K562 (cell line): ENCODE results near the gene MCM6. TPM values are rescaled to one million over a fixed set of nuclear protein-coding genes. Genes with fewer than 3 reads are reported as not detected.

Experiments
- BACH1 ChIP-seq: fragments of 200-800 bp; sonication (Bioruptor generic); IDR thresholded peaks from 2 replicates; pipeline ENCODE4 v1.6.1; 2016; ENCODE audit warnings: missing genetic modification characterization, missing compliant biosample characterization
- EGR1 ChIP-seq: fragments of 450-650 bp; conservative IDR thresholded peaks from 2 replicates; pipeline ENCODE4 v1.6.1; 2017; ENCODE audit warnings: mild to moderate bottlenecking
- EHMT2 ChIP-seq: fragments of 450-650 bp; IDR thresholded peaks from 2 replicates; pipeline ENCODE4 v1.6.1; 2018; ENCODE audit warnings: antibody characterized with exemption
- HMBOX1 ChIP-seq: sonication (generic); IDR thresholded peaks from 2 replicates; pipeline ENCODE4 v1.6.1; 2016
- HNRNPL ChIP-seq: fragments of 200-400 bp; formaldehyde crosslinking; IDR thresholded peaks from 2 replicates; pipeline ENCODE4 v1.6.1; 2017; ENCODE audit warnings: low read depth, mild to moderate bottlenecking, low read length
- NBN ChIP-seq: fragments of 450-650 bp; IDR thresholded peaks from 2 replicates; pipeline ENCODE4 v1.6.1; 2016; ENCODE audit warnings: low read depth, mild to moderate bottlenecking
- NR0B1 ChIP-seq: fragments of 450-650 bp; IDR thresholded peaks from one replicate; pipeline ENCODE4 v1.6.1; 2018; ENCODE audit warnings: mild to moderate bottlenecking, moderate library complexity; ENCODE audit not compliant: partially characterized antibody
- RBM17 ChIP-seq: fragments of 200-400 bp; formaldehyde crosslinking; IDR thresholded peaks from 2 replicates; pipeline ENCODE4 v1.6.1; 2017; ENCODE audit warnings: low read depth, mild to moderate bottlenecking, low read length, borderline replicate concordance
- TCF7 ChIP-seq: sonication (generic); IDR thresholded peaks from 2 replicates; pipeline ENCODE4 v1.6.1; 2016; ENCODE audit warnings: antibody characterized with exemption, borderline replicate concordance
- TFAP4 ChIP-seq: sonication (generic); formaldehyde crosslinking; IDR thresholded peaks from 2 replicates; pipeline ENCODE4 v1.8.0; 2022; ENCODE audit warnings: missing genetic modification reagents, mild to moderate bottlenecking, moderate library complexity, borderline replicate concordance
- ZNF507 ChIP-seq: conservative IDR thresholded peaks from 2 replicates; pipeline ENCODE4 v1.6.1; 2017; ENCODE audit warnings: missing genetic modification characterization, missing compliant biosample characterization
- ZNF780A ChIP-seq: fragments of 250-450 bp; sonication (Bioruptor Pico); IDR thresholded peaks from 2 replicates; pipeline ENCODE4 v1.5.0; 2021; ENCODE audit warnings: mild to moderate bottlenecking
- polyA plus RNA-seq, 8 experiments: library from polyadenylated mRNA; depleted of rRNA in 4 of 8; stranded (reverse) in 5 of 8; unstranded in 3 of 8; fragments of >200 nt; fragmentation: Nextera tagmentation in 2 of 8; fragmentation: Illumina TruSeq in 1 of 8; extraction: Ambion mirVana in 2 of 8; extraction: Trizol in 1 of 8; gene quantifications; 2 replicates each; pipeline versions ENCODE4 v1.2.1 to v1.2.3, GENCODE V29; 2011 to 2014; ENCODE audit warnings: inconsistent platforms in 1 of 8, missing spikeins in 1 of 8
- total RNA-seq, 7 experiments: library from RNA; depleted of rRNA in 6 of 7; stranded (reverse); fragments of >200 nt in 6 of 7; fragmentation: Illumina TruSeq in 2 of 7; extraction: Trizol in 2 of 7; gene quantifications; 2 replicates each; pipeline versions ENCODE4 v1.2.1 to v1.2.3, GENCODE V29; 2011 to 2021; ENCODE audit warnings: low replicate concordance in 1 of 7
- TF ChIP-seq, protein P1 (sequence below): sonication (generic); formaldehyde crosslinking; IDR thresholded peaks from 2 replicates; pipeline ENCODE4 v1.8.1; 2022; ENCODE audit warnings: missing genetic modification reagents
- TF ChIP-seq, protein P2 (sequence below), 2 experiments: fragments of 450-650 bp in 1 of 2; sonication (generic) in 1 of 2; formaldehyde crosslinking in 1 of 2; IDR thresholded peaks; 2 replicates each; pipeline versions ENCODE4 v1.7.1 to v1.9.0; 2016 to 2022; ENCODE audit warnings: inconsistent platforms in 1 of 2, mild to moderate bottlenecking in 1 of 2, missing genetic modification reagents in 1 of 2

The MCM6 gene
- total and polyA plus RNA-seq, 9 of the 15 experiments (the other 6 are each of a cell fraction or from before 2014, with no cell fraction given), result 42.6 to 133 (median 82.4) TPM

GRCh38 chr2:135876066-135876711 is at the start of gene MCM6 (continued):
- TF ChIP-seq HNRNPL (no peak), EGR1 (peak; percentile 80), RBM17 (no peak), TCF7 (no peak), BACH1 (tag) (no peak), NBN (no peak), TFAP4 (CRISPR knock-in tag) (peak; percentile 94), ZNF507 (tag) (no peak), ZNF780A (no peak), NR0B1 (no peak), HMBOX1 (no peak), EHMT2 (no peak)
- TF ChIP-seq, protein P1, sequence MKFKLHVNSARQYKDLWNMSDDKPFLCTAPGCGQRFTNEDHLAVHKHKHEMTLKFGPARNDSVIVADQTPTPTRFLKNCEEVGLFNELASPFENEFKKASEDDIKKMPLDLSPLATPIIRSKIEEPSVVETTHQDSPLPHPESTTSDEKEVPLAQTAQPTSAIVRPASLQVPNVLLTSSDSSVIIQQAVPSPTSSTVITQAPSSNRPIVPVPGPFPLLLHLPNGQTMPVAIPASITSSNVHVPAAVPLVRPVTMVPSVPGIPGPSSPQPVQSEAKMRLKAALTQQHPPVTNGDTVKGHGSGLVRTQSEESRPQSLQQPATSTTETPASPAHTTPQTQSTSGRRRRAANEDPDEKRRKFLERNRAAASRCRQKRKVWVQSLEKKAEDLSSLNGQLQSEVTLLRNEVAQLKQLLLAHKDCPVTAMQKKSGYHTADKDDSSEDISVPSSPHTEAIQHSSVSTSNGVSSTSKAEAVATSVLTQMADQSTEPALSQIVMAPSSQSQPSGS (CRISPR knock-in tag), result no peak
- TF ChIP-seq, protein P2, sequence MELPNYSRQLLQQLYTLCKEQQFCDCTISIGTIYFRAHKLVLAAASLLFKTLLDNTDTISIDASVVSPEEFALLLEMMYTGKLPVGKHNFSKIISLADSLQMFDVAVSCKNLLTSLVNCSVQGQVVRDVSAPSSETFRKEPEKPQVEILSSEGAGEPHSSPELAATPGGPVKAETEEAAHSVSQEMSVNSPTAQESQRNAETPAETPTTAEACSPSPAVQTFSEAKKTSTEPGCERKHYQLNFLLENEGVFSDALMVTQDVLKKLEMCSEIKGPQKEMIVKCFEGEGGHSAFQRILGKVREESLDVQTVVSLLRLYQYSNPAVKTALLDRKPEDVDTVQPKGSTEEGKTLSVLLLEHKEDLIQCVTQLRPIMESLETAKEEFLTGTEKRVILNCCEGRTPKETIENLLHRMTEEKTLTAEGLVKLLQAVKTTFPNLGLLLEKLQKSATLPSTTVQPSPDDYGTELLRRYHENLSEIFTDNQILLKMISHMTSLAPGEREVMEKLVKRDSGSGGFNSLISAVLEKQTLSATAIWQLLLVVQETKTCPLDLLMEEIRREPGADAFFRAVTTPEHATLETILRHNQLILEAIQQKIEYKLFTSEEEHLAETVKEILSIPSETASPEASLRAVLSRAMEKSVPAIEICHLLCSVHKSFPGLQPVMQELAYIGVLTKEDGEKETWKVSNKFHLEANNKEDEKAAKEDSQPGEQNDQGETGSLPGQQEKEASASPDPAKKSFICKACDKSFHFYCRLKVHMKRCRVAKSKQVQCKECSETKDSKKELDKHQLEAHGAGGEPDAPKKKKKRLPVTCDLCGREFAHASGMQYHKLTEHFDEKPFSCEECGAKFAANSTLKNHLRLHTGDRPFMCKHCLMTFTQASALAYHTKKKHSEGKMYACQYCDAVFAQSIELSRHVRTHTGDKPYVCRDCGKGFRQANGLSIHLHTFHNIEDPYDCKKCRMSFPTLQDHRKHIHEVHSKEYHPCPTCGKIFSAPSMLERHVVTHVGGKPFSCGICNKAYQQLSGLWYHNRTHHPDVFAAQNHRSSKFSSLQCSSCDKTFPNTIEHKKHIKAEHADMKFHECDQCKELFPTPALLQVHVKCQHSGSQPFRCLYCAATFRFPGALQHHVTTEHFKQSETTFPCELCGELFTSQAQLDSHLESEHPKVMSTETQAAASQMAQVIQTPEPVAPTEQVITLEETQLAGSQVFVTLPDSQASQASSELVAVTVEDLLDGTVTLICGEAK (IDR thresholded peaks at IDR 0.05), result no peak; the same call in 1 of the 2 replicates
- TF ChIP-seq, protein P2 (CRISPR knock-in tag; IDR thresholded peaks at IDR 0.05), result no peak
